H9 (cell line): ENCODE measurements around the gene FNDC3B. TPM values are rescaled to one million over a fixed set of nuclear protein-coding genes. Genes with fewer than 3 reads are reported as not detected.

Experiments used
- DNase-seq: peaks from one replicate; pipeline ENCODE4 v3.0.0-alpha.2; 2017
- H2AFZ ChIP-seq: one replicate; pipeline ENCODE4 v1.6.1; 2013; ENCODE audit warnings: mild to moderate bottlenecking, low read length, control low read depth, moderate library complexity
- H2AK5ac ChIP-seq: 2 replicates; pipeline ENCODE4 v1.6.1; 2013; ENCODE audit warnings: low read length, control low read depth, mixed read lengths; ENCODE audit not compliant: insufficient read length
- H2BK120ac ChIP-seq: one replicate; pipeline ENCODE4 v1.6.1; 2013; ENCODE audit warnings: low read depth, mild to moderate bottlenecking, low read length, control low read depth, inconsistent platforms; ENCODE audit not compliant: poor library complexity, severe bottlenecking
- H2BK12ac ChIP-seq: 2 replicates; pipeline ENCODE4 v1.6.1; 2013; ENCODE audit warnings: low read length, control low read depth, mixed read lengths, low read depth; ENCODE audit not compliant: insufficient read length
- H2BK15ac ChIP-seq: 2 replicates; pipeline ENCODE4 v1.6.1; 2013; ENCODE audit warnings: low read depth, low read length, control low read depth
- H2BK20ac ChIP-seq: one replicate; pipeline ENCODE4 v1.6.1; 2013; ENCODE audit warnings: low read depth, mild to moderate bottlenecking, low read length, control low read depth, inconsistent platforms; ENCODE audit not compliant: poor library complexity, severe bottlenecking
- H2BK5ac ChIP-seq: 2 replicates; pipeline ENCODE4 v1.6.1; 2013; ENCODE audit warnings: low read length, control low read depth, mixed read lengths; ENCODE audit not compliant: insufficient read length
- H3K14ac ChIP-seq: 2 replicates; pipeline ENCODE4 v1.6.1; 2013; ENCODE audit warnings: low read length, control low read depth; ENCODE audit not compliant: insufficient read depth
- H3K18ac ChIP-seq: 2 replicates; pipeline ENCODE4 v1.6.1; 2013; ENCODE audit warnings: low read depth, mild to moderate bottlenecking, mixed read lengths, low read length, control low read depth; ENCODE audit not compliant: insufficient read length
- H3K23ac ChIP-seq: 2 replicates; pipeline ENCODE4 v1.6.1; 2013; ENCODE audit warnings: low read length, control low read depth, mixed read lengths, low read depth; ENCODE audit not compliant: insufficient read length
- H3K23me2 ChIP-seq: 2 replicates; pipeline ENCODE4 v1.6.1; 2013; ENCODE audit warnings: low read depth, mild to moderate bottlenecking, mixed read lengths, low read length, control low read depth; ENCODE audit not compliant: insufficient read length, poor library complexity, severe bottlenecking
- H3K27ac ChIP-seq: 2 replicates; pipeline ENCODE4 v1.5.1; 2013; ENCODE audit warnings: low read length, control low read depth, mixed read lengths, low read depth; ENCODE audit not compliant: insufficient read length
- H3K27me3 ChIP-seq: 2 replicates; pipeline ENCODE4 v1.6.1; 2013; ENCODE audit warnings: low read length, control low read depth, inconsistent platforms; ENCODE audit not compliant: insufficient read depth
- H3K4ac ChIP-seq: 2 replicates; pipeline ENCODE4 v1.6.1; 2013; ENCODE audit warnings: low read depth, mild to moderate bottlenecking, control low read depth, inconsistent platforms, low read length, moderate library complexity
- H3K4me1 ChIP-seq: 2 replicates; pipeline ENCODE4 v1.6.1; 2013; ENCODE audit warnings: low read length, control low read depth, inconsistent platforms; ENCODE audit not compliant: insufficient read depth
- H3K4me2 ChIP-seq: 2 replicates; pipeline ENCODE4 v1.6.1; 2013; ENCODE audit warnings: low read length, control low read depth, mixed read lengths; ENCODE audit not compliant: insufficient read length, insufficient read depth
- H3K56ac ChIP-seq: 2 replicates; pipeline ENCODE4 v1.6.1; 2013; ENCODE audit warnings: low read depth, mild to moderate bottlenecking, mixed read lengths, low read length, control low read depth; ENCODE audit not compliant: insufficient read length
- H3K79me1 ChIP-seq: 2 replicates; pipeline ENCODE4 v1.6.1; 2013; ENCODE audit warnings: low read depth, mild to moderate bottlenecking, moderate library complexity, low read length, control low read depth, inconsistent platforms; ENCODE audit not compliant: insufficient read depth, poor library complexity, severe bottlenecking
- H3K79me2 ChIP-seq: 2 replicates; pipeline ENCODE4 v1.6.1; 2013; ENCODE audit warnings: low read length, control low read depth, inconsistent platforms; ENCODE audit not compliant: insufficient read depth
- H3K9ac ChIP-seq: 2 replicates; pipeline ENCODE4 v1.6.1; 2013; ENCODE audit warnings: low read length, control low read depth, mixed read lengths; ENCODE audit not compliant: insufficient read length; ENCODE audit errors: extremely low read depth
- H3K9me3 ChIP-seq: one replicate; pipeline ENCODE4 v1.6.1; 2013; ENCODE audit warnings: low read depth, low read length, inconsistent platforms; ENCODE audit not compliant: control insufficient read depth
- H3T11ph ChIP-seq: one replicate; pipeline ENCODE4 v1.6.1; 2013; ENCODE audit warnings: mild to moderate bottlenecking, low read length, control low read depth, inconsistent platforms
- H4K20me1 ChIP-seq: one replicate; pipeline ENCODE4 v1.6.1; 2013; ENCODE audit not compliant: control insufficient read depth, insufficient read length, insufficient read depth
- H4K5ac ChIP-seq: 2 replicates; pipeline ENCODE4 v1.6.1; 2013; ENCODE audit warnings: low read depth, mild to moderate bottlenecking, mixed read lengths, low read length, control low read depth; ENCODE audit not compliant: insufficient read length
- H4K8ac ChIP-seq: replicated peaks from 2 replicates; pipeline ENCODE4 v1.6.1; 2013; ENCODE audit warnings: low read length, control low read depth, mixed read lengths, low read depth; ENCODE audit not compliant: insufficient read length
- H4K91ac ChIP-seq: 2 replicates; pipeline ENCODE4 v1.6.1; 2013; ENCODE audit warnings: low read depth, mild to moderate bottlenecking, moderate library complexity, mixed read lengths, low read length, control low read depth; ENCODE audit not compliant: insufficient read length
- H3K27ac Mint-ChIP-seq, 3 experiments: 2 replicates in 2 of 3; 3 replicates in 1 of 3; pipeline ENCODE4 v1.8.0; 2020 to 2021; ENCODE audit warnings: mixed read lengths in 3 of 3, mild to moderate bottlenecking in 1 of 3, moderate library complexity in 1 of 3
- H3K27me3 Mint-ChIP-seq: 2 replicates; pipeline ENCODE4 v1.8.0; 2021; ENCODE audit warnings: low read depth, mild to moderate bottlenecking, moderate library complexity, mixed read lengths
- H3K36me3 Mint-ChIP-seq, 3 experiments: 2 replicates in 2 of 3; 3 replicates in 1 of 3; pipeline ENCODE4 v1.8.0; 2020 to 2021; ENCODE audit warnings: low read depth in 3 of 3, mixed read lengths in 3 of 3; ENCODE audit not compliant: insufficient read depth in 1 of 3
- H3K4me1 Mint-ChIP-seq, 2 experiments: 2 replicates each; pipeline ENCODE4 v1.8.0; 2020; ENCODE audit warnings: mixed read lengths in 2 of 2
- H3K4me3 Mint-ChIP-seq, 2 experiments: 2 replicates in 1 of 2; 3 replicates in 1 of 2; pipeline ENCODE4 v1.8.0; 2020 to 2021; ENCODE audit warnings: mild to moderate bottlenecking in 2 of 2, mixed read lengths in 2 of 2, moderate library complexity in 1 of 2
- H3K9me3 Mint-ChIP-seq, 2 experiments: 2 replicates in 1 of 2; 3 replicates in 1 of 2; pipeline ENCODE4 v1.8.0; 2020; ENCODE audit warnings: mild to moderate bottlenecking in 2 of 2, mixed read lengths in 2 of 2, moderate library complexity in 1 of 2
- WGBS: extraction: QIAGEN DNeasy Blood & Tissue Kit; methylation state at CpG from one replicate; pipeline ENCODE4 v1.1.7; 2013; ENCODE audit warnings: missing lambda C conversion rate, low lambda C conversion rate, mixed read lengths; ENCODE audit not compliant: insufficient read length; ENCODE audit errors: extremely low coverage; 5-methylcytosine and 5-hydroxymethylcytosine counted together
- total RNA-seq: library from RNA; stranded (reverse); gene quantifications from 2 replicates; pipeline ENCODE4 v1.2.1, GENCODE V29; 2021
- TF ChIP-seq, protein P1 (sequence below): fragments of 200-600 bp; sonication (generic); conservative IDR thresholded peaks from 3 replicates; pipeline ENCODE4 v1.8.0; 2021; ENCODE audit warnings: antibody characterized with exemption, mild to moderate bottlenecking

Gene FNDC3B
- total RNA-seq, 1 experiment from 2014 or later = 43.8 TPM

DNA sequence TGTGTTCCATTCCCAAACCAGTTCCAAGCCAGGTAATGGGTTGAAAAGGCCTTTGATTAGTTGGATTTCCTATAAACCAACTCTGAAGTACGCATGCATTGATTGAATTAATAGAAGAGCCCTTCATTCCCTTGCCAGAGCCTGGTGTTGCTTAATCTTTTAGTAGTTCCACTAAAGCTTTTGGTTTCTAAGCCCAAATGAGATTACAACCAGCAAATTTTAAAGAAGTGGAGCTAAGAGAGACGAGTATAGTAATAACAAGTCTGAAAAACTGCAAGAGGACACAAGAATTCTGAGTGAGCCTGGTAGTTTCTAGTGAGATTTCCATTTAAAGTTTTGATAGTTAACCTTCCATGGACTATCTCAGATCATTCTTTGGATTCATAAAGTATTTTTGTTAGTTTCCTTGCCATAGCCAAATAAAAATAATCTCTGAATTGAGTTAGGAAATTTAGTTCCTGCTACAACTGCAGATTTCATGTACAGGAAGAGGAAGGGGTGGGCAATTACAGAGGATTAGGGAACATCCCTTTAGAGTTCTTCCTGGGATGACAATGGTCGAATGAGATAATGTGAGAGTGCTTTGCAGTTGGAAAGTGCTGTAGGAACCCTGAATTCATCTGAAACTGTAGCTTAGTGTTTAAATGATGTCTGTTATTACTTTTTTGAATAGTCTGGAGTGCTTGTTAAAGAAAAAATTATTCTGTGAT lies 136.8 kb downstream of the FNDC3B start:
- Mint-ChIP-seq H3K4me1 (peaks cover 61 to 64% of the 10 kb centered on the region in 2 experiments), H3K36me3 (peaks cover 3 to 10% (median 3%) of the 10 kb centered on the region in 3 experiments; a peak in 4 of 7 replicates), H3K9me3 (no peaks in the 10 kb centered on the region; a peak in 1 of 5 replicates), H3K4me3 (peak overlapping the region in 1 of 2 experiments; percentile 72; a peak in 1 of 5 replicates), H3K27me3 (no peaks in the 10 kb centered on the region), H3K27ac (peak overlapping the region; percentile 51 to 99 (median 97); a peak in 5 of 7 replicates)
- no peak overlapping the region for H2AFZ ChIP-seq
- H3K56ac ChIP-seq = no peak overlapping the region
- no peak overlapping the region for H2AK5ac ChIP-seq
- H3K18ac ChIP-seq = no peak overlapping the region
- H2BK5ac ChIP-seq = no peak overlapping the region
- H3K4me1 ChIP-seq = peaks cover 19% of the 10 kb centered on the region; the same call in 1 of the 2 replicates
- no peak overlapping the region for H2BK15ac ChIP-seq
- TF ChIP-seq, protein P1, sequence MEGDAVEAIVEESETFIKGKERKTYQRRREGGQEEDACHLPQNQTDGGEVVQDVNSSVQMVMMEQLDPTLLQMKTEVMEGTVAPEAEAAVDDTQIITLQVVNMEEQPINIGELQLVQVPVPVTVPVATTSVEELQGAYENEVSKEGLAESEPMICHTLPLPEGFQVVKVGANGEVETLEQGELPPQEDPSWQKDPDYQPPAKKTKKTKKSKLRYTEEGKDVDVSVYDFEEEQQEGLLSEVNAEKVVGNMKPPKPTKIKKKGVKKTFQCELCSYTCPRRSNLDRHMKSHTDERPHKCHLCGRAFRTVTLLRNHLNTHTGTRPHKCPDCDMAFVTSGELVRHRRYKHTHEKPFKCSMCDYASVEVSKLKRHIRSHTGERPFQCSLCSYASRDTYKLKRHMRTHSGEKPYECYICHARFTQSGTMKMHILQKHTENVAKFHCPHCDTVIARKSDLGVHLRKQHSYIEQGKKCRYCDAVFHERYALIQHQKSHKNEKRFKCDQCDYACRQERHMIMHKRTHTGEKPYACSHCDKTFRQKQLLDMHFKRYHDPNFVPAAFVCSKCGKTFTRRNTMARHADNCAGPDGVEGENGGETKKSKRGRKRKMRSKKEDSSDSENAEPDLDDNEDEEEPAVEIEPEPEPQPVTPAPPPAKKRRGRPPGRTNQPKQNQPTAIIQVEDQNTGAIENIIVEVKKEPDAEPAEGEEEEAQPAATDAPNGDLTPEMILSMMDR = no peak
- H2BK120ac ChIP-seq = no peak overlapping the region
- no peaks in the 10 kb centered on the region for H4K20me1 ChIP-seq
- no peak for DNase-seq
- no peak overlapping the region for H4K91ac ChIP-seq
- H4K8ac ChIP-seq = no peak overlapping the region
- no peaks in the 10 kb centered on the region for H3K9me3 ChIP-seq
- H3K9ac ChIP-seq = no peak overlapping the region
- H3K23me2 ChIP-seq = peaks cover 4% of the 10 kb centered on the region
- H4K5ac ChIP-seq = no peak overlapping the region
- H3K14ac ChIP-seq = no peak overlapping the region
- no peak overlapping the region for H3K23ac ChIP-seq
- peaks cover 9% of the 10 kb centered on the region; the same call in 1 of the 2 replicates for H3K79me2 ChIP-seq
- H3K27ac ChIP-seq = peak overlapping the region; percentile 100
- peaks cover 3% of the 10 kb centered on the region for H3K79me1 ChIP-seq
- no peak overlapping the region for H2BK12ac ChIP-seq
- H3K4me2 ChIP-seq = no peak overlapping the region
- H2BK20ac ChIP-seq = no peak overlapping the region
- H3K27me3 ChIP-seq = no peaks in the 10 kb centered on the region
- no CpG with 5 or more reads among the region's 3 CpGs for WGBS
- no peak overlapping the region for H3T11ph ChIP-seq
- H3K4ac ChIP-seq = no peak overlapping the region
